Measurements from ENCODE around the gene TMEM163.

Gene TMEM163

GRCh38 chr2:134679294-134679693, 39.5 kb downstream of the TMEM163 start:
- TF ChIP-seq CTCF (IDR thresholded peaks at IDR 0.05; ENCODE audit: low read length) (no peak), EZH2 (IDR thresholded peaks at IDR 0.05; ENCODE audit: borderline replicate concordance, low read length) (no peak)
- no peaks in the 10 kb centered on the region for H4K20me1 ChIP-seq (ENCODE audit: insufficient read depth, low read length)
- H3K27me3 ChIP-seq (ENCODE audit: insufficient read depth, low read length), result peaks cover 4% of the 10 kb centered on the region
- no peak overlapping the region for H2AFZ ChIP-seq (ENCODE audit: low read length)
- no peaks in the 10 kb centered on the region for H3K9me3 ChIP-seq (ENCODE audit: low read length)
- no peaks in the 10 kb centered on the region for H3K79me2 ChIP-seq (ENCODE audit: insufficient read depth, low read length)
- H3F3A ChIP-seq (ENCODE audit: insufficient read depth, low read length), result no peaks in the 10 kb centered on the region
- H3K4me1 ChIP-seq (ENCODE audit: insufficient read depth, low read length, severe bottlenecking), result peaks cover 5% of the 10 kb centered on the region
- H3K36me3 ChIP-seq (ENCODE audit: insufficient read depth, low read length), result no peaks in the 10 kb centered on the region
- no peak overlapping the region for H3K4me2 ChIP-seq (ENCODE audit: low read length)
- no peaks in the 10 kb centered on the region for H3K9me2 ChIP-seq (ENCODE audit: low read depth, low read length)
- no peak overlapping the region for H3K4me3 ChIP-seq (ENCODE audit: low read depth, low read length, poor library complexity, severe bottlenecking)
- no peak overlapping the region for H3K27ac ChIP-seq (ENCODE audit: low read depth, low read length, poor library complexity, severe bottlenecking)
- no peak overlapping the region for H3K9ac ChIP-seq (ENCODE audit: low read length)

- Histone ChIP-seq H3K4me2 (ENCODE audit: low read length) (no peak overlapping the region), H3K79me2 (ENCODE audit: insufficient read depth, low read length) (no peaks in the 10 kb centered on the region), H3K27ac (ENCODE audit: low read depth, low read length, poor library complexity, severe bottlenecking) (no peak overlapping the region), H3K9me2 (ENCODE audit: low read depth, low read length) (no peaks in the 10 kb centered on the region), H3K4me1 (ENCODE audit: insufficient read depth, low read length, severe bottlenecking) (peaks cover 5% of the 10 kb centered on the region), H3K9me3 (ENCODE audit: low read length) (no peaks in the 10 kb centered on the region), H3K4me3 (ENCODE audit: low read depth, low read length, poor library complexity, severe bottlenecking) (no peak overlapping the region), H3K27me3 (ENCODE audit: insufficient read depth, low read length) (peaks cover 4% of the 10 kb centered on the region), H3K9ac (ENCODE audit: low read length) (no peak overlapping the region), H4K20me1 (ENCODE audit: insufficient read depth, low read length) (no peaks in the 10 kb centered on the region), H3K36me3 (ENCODE audit: insufficient read depth, low read length) (no peaks in the 10 kb centered on the region), H3F3A (ENCODE audit: insufficient read depth, low read length) (no peaks in the 10 kb centered on the region), H2AFZ (ENCODE audit: low read length) (no peak overlapping the region)
- TF ChIP-seq EZH2 (IDR thresholded peaks at IDR 0.05; ENCODE audit: borderline replicate concordance, low read length), result no peak
- TF ChIP-seq CTCF (IDR thresholded peaks at IDR 0.05; ENCODE audit: low read length), result no peak
These were observed 40.7 kb downstream of the TMEM163 start for GRCh38 chr2:134677856-134678756.

GRCh38 chr2:134676960-134677359, 41.8 kb downstream of the TMEM163 start:
- H4K20me1 ChIP-seq (ENCODE audit: insufficient read depth, low read length), result no peaks in the 10 kb centered on the region
- H3K9ac ChIP-seq (ENCODE audit: low read length), result no peak overlapping the region
- peaks cover 5% of the 10 kb centered on the region for H3K4me1 ChIP-seq (ENCODE audit: insufficient read depth, low read length, severe bottlenecking)
- TF ChIP-seq EZH2 (IDR thresholded peaks at IDR 0.05; ENCODE audit: borderline replicate concordance, low read length), result no peak
- TF ChIP-seq CTCF (IDR thresholded peaks at IDR 0.05; ENCODE audit: low read length), result no peak
- no peak overlapping the region for H2AFZ ChIP-seq (ENCODE audit: low read length)
- H3K79me2 ChIP-seq (ENCODE audit: insufficient read depth, low read length), result no peaks in the 10 kb centered on the region
- H3K4me2 ChIP-seq (ENCODE audit: low read length), result no peak overlapping the region
- H3K4me3 ChIP-seq (ENCODE audit: low read depth, low read length, poor library complexity, severe bottlenecking), result no peak overlapping the region
- peaks cover 4% of the 10 kb centered on the region for H3K27me3 ChIP-seq (ENCODE audit: insufficient read depth, low read length)
- no peak overlapping the region for H3K27ac ChIP-seq (ENCODE audit: low read depth, low read length, poor library complexity, severe bottlenecking)
- no peaks in the 10 kb centered on the region for H3K9me3 ChIP-seq (ENCODE audit: low read length)
- H3K9me2 ChIP-seq (ENCODE audit: low read depth, low read length), result no peaks in the 10 kb centered on the region
- H3K36me3 ChIP-seq (ENCODE audit: insufficient read depth, low read length), result no peaks in the 10 kb centered on the region
- no peaks in the 10 kb centered on the region for H3F3A ChIP-seq (ENCODE audit: insufficient read depth, low read length)

Measured in OCI-LY1 (cell line).